GM11168 (cell line): Measurements from ENCODE around the gene MOCS1.

Experiments used
- in situ Hi-C: fragments of 300-500 bp; cut with MboI; formaldehyde crosslinking; loops from one replicate; pipeline ENCODE4 v1.12.0; 2022; ENCODE audit warnings: low sequenced_read_pairs; ENCODE audit not compliant: unreplicated experiment

Gene MOCS1

DNA sequence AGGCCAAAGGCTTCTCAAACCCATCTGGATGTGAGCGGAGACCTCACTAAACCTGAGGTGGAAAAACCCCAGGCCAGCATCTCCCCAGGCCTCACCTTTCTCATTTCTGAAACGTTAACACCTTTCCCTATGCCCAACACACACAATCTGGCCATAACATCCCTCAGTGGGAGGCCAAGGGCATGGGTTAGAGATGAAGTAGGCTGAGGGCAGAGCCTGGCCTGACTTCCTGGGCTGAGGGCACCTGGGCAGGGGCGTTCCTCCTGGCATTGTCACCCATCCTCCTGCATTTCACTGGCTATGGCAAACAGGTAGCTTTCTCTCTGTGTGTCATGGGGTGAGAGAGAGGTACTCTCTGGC is 8.4 kb downstream of the MOCS1 start:
- in situ Hi-C loops: no loop called here

DNA sequence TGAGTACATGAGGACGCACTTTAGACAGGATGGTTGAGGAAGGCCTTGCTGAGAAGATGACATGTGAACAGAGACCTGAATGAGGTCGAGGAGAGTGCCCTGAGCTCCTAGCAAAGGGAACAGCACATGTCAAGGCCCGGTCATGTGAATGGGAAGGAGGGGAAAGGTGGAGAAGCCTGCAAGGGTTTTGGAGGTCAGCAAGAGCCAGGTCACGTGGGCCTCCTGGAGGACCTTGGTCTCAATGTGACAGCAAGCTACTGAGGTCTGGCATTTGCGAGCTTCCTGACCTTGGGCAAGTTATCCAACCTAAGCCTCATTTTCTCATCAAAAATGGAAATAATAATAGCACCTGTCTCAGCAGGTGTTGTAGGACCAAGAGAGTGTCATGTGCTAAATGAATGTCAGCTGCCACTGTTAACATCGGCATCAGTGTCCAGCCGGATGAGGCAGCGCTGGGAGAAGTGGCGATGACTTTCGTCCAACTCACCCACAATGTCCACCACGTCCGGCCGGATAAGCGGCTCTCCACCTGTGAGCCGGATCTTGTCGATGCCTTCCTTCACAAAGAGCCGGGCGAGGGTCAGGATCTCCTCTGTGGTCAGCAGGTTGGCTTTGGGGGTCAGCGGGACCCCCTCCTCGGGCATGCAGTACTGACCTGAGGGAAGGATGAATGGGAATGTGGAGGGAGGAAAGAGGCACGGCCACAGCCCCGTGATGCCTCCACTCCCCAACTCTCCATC is 8.9 kb downstream of the MOCS1 start:
- in situ Hi-C loops: no loop called here

DNA sequence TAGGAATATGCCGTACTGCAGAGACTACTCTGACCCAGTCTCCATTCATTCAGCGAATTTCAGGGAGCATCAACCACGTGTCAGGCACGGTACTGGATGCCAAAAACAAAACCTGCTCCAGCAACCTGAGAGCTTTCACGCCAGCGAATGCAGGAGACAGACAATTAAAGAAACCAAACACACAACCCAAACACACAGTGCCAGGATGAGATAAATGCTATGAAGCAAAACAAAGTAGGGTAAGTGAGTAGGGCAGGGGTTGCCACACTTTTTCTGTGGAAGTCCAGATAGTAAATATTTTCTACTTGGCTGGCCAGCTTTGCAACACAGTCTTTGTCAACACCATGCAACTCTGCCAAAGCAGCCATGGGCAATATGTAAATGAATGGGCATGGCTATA is 10.0 kb downstream of the MOCS1 start:
- in situ Hi-C loops: no loop called here

DNA sequence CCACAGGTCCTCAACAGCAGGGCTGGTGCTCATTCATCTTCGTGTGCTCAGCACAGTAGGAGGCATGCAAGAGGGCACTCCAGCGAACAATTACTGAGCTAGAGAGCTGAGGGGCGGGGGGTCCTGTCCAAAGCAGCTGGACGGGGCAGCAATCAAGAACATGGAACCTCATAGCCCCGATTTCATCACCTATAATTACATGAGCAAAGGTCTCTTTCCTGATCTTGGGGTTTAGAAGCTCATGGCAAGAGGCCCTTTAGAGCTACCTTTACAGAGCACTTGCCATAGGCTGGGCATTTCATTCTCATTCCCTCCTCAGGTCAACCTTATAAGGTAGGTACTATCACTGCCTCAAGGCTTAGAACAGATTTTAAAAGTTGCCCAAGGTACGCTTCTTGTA is 10.4 kb downstream of the MOCS1 start:
- in situ Hi-C loops: no loop called here

DNA sequence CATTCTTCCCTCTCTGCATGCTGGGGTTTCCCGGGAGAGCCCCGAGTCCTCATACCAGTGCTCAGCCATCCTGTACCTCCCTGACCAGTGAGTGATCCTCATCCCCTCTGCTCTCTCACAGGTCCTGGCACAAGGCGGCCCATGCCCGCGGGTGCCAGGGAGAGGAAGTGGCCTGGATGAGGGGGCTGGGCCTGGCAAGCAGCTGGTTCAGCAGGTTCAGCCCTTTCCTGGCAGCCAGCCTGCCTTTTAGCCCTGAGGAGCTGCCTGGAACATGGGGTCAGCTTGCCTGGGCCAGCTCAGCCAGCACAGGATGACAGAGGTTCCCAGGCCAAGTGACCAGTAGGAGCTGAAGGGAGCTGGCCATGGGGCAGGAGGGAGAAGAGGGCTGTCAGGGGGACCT is 10.9 kb downstream of the MOCS1 start:
- in situ Hi-C loops: no loop called here

DNA sequence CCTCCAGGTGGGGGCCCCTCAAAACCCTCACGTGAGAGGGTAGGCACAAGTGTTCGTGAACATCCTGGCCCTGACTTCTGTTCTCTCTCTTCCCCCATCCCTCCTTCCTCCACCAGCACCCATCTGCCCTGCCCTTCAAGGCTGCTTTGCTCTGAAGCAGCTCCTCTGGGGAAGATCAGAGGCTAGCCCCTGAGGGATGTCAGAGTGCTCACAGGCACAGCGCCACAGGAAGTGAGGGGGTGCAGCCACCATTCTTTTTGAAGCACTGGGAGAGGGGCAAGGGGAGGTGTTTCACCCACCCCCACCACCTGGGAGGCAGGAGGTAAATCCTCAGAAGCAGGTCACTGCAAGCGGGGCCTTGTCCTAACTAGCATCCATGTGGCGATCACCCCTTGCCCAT is 11.4 kb downstream of the MOCS1 start:
- in situ Hi-C loops: no loop called here

DNA sequence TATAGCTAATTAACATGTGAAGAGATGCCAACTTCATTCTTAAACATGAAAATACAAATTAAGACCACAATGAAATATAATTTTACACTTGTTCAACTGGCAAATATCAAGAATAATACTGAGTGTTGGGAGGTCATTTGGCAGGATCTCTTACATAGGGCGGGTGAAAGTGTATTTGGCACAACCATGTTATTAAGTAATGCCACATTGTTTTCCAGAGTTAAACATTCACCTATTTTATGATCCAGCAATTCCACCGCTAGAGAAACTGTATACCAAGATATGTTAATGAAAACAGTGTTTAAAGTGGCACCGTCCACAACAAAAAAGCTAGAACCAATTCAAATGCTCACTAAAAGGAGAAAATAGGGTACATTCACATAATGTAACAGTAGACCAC is 14.1 kb downstream of the MOCS1 start:
- in situ Hi-C loops: no loop called here

DNA sequence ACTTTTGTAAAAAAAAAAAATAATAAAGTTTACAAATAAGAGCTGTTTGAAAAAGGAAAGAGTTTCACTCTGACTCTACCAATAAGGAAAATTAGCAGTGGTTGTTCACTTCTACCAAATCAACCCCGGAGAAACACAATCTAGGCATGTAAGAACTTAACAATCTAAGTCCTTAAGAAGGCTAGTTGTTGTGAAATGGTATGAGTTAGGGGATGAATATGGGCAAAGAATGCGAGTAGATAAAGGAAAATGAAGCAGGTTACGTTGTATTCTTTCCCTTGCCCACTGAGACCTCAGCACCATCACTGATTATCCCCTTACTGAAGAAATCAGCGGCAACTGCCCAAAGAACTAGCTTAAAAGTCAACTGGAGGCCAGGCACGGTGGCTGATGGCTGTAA is 15.4 kb downstream of the MOCS1 start:
- in situ Hi-C loops: no loop called here

DNA sequence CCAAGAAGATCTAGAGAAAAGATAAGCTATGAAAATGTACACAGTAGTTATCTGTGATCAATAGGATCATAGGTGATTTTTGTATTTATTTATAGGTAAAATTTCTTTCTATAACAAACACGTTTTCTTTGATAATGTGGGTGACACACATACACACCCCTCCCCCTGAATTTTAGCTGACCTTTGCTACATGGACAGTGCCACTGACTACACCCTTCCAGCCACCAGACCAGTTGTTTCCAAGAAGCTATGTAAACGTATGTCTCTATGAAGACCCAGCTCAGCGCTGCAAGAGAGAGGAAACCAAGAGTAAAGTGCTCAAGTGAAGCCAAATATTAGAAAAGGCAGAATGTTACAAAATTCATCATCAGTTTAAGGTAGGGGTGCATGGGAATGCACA is 16.3 kb downstream of the MOCS1 start:
- in situ Hi-C loops: no loop called here

DNA sequence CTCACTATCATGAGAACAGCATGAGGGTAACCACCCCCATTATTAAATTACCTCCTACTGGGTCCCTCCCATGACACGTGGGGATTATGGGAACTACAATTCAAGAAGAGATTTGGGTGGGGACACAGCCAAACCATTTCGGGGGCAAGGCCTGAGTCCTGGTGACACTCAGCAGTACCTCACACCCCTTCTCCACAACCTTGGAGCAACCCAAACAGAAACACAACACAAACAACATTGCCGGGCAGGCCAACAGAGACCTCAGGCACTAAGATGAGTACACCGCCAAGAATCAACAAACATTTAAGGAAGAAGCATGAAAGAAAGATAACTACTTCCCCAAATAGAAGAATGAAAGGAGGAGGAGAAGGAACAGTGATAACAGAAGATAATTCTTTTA is 16.9 kb downstream of the MOCS1 start:
- in situ Hi-C loops: no loop called here

DNA sequence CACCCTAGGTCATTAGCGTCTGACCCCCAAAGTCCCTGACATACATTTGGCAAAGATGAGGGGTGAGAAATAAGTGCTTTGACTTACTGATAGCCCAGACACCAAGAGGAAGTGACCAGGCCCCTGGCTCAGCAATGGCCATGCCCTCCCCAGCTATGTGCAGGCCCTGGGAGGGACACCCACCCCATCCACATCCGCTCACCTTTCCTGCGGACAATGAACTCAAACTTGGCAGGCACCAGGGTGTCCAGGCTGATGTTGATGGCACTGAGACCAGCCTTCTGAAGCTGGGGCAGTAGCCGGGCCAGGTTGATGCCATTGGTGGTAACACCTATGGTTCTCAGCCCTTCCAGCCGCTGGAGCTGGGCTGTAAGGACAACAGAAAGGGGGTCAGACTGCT is 18.4 kb downstream of the MOCS1 start:
- in situ Hi-C loops: no loop called here

DNA sequence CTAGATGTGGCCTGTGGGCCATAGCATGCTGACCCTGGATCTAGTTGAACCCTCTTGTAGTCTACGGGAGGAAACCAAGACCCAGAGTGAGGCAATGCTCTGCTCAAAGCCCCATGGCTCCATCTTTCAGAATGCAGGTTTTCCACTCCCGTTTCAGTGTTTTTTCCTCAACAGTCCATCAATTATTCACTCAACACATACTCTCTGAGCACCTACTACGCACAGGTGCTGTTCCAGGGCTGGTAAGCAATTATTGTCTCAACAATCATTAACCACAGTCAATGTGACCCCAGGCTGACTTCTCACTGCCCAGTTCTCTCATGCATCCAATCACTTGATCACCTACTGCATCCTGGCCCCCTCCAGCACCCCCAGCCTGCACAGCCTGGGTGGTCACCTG is 20.0 kb downstream of the MOCS1 start:
- in situ Hi-C loops: no loop called here

DNA sequence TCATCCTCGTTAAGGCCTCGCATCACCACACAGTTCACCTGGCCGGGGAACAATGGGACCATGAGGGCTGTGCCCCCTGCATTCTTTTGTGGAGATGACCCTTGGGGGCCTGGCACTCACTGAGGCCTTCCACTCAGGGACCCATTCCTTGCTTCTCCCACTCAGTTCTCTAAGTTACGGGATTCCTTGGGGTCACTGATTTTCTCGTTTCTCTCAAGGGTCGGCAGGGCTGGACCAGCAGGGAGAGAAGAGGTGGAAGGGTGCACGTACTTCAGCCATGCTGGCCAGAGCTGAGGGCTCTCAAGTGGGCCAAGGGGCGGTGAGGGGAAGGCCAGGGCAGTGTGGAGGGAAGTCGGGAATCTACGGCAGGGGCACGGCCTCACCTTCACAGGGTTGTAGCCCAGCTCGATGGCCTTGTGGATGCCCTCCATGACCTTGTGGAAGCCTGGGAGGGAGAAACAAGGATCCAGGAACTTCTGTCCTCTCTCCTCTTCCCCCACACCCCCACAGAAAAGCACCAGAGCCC is 20.8 kb downstream of the MOCS1 start:
- in situ Hi-C loops: no loop called here

DNA sequence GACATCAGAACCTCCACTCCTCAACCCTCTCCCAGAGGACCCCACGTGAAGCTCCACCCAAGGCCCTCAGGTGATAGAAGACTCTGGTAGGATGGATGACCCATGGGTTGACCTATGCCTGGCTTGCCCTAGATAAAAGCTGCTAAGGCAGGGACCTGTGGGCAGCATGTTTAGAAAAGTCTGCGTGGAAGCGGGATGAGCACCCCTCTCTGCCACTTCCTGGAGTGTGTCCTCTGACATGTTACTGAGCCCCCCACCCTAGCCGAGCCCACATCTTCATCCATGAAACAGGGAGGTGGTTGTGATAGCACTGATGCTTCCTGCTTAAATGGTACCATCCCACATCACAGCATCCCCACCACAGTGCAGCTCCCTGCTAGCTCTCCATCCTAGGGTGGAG is 21.8 kb downstream of the MOCS1 start:
- in situ Hi-C loops: no loop called here

DNA sequence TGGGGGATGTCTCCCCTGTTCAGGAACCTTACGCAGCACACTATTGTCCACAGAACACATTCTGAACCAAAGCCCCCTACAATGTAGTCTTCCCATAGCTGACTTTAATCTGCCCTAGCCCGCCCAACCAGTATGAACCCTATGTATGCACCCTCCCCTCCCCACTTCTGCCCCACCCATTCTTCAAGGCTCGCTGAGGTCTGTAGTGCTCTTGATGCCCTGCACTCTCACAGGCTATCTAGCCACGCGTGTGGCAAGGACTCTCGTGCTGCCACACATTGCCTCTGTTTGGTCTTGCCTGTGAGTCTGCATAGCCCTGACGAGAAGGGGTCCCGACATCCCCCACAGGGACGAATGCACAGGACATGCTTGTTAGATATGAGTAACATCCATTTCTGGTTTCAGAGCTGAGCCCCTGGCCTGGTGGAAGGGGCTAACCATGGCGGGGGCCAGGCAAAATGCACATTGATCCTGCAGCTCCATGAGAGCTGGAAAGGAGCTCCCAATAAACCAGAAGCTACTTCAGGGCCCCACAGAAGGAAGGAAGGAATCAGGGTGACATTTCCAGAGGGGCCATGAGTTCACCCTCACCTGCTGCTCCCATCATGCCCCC is 22.6 kb downstream of the MOCS1 start:
- in situ Hi-C loops: no loop called here

DNA sequence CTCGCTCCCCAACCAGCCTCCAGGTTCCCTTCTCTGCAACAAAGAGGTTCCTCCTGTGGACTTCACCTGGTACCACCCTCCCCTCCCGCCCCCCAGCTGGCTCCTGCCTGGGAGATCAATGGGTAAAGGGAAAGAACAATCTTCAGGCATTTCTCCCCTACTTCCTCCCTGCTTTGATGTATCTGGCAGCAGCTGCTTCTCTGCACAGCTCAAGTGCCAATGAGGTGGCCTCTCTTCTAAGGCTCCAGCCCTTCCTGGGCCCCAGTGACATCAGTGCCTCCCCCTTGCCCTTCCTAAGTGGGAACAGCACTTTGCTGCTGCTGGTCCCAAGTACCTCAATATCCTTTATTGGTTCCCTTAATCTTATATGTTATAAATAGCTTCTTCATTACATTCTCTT is 23.5 kb downstream of the MOCS1 start:
- in situ Hi-C loops: no loop called here

DNA sequence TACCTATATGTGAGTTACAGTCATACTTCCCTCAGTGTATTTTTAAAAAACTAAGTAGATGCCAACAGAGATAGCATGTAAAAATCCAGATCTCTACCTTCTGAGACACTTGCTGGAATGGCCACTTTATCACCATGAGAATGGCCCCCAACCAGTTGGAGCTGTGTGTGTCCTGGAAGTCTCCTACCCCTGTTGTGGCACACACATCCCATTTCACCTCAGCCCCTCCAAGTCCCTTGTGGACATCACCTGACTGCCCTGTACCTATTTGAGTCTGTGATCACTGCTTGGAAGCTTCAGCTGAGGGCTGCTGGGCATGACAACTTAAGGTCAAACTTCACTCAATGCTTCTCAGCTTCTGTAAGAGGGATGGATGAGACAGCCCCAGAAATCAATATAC is 24.1 kb downstream of the MOCS1 start:
- in situ Hi-C loops: no loop called here

DNA sequence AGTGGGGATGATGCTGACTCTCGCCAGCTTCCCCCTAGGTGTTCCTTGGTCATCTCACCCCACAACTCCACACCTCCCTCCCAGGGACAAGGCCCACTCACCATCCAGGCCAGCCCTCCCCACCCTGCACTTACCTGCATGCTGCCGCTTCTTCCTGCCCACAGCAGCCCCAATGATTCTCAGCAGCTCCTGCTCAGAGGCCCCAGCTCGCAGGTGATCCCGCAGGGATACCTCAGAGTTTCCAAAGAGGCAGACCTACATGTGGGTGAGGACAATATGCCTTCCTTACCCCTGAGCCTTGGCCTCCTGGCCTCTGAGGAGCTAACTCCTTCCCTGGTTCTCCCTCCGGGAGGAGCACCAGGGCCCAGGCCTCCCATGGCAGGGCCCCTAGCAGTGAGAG is 24.6 kb downstream of the MOCS1 start:
- in situ Hi-C loops: no loop called here

DNA sequence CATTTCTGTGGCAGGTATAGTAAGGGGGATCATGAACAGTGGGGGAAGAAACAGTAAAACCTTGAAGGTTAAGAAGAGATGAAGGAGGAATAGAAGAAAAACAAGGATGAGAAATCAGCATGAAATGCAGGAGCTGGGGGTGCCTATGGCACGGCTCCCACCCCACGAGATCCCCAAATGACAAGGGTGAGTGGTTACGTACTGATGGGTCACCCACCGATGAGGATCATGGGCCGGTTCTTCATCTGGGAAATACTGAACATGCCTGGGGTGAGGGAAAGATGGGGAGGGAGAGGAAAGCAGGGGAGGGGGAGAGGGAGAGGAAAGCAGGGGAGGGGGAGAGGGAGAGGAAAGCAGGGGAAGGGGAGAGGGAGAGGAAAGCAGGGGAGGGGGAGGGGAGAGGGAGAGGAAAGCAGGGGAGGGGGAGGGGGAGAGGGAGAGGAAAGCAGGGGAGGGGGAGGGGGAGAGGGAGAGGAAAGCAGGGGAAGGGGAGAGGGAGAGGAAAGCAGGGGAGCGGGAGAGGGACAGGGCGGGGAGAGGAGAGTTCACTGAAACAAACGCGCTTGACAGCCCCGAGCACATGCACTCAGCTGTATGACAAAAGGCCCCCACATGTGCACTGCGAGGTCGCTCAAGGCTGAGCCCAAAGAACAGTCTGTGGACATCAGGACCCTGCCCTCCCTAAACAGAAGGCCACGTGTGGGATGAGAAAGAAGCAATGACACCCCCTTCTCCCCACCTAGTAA is 25.3 kb downstream of the MOCS1 start:
- in situ Hi-C loops: no loop called here

DNA sequence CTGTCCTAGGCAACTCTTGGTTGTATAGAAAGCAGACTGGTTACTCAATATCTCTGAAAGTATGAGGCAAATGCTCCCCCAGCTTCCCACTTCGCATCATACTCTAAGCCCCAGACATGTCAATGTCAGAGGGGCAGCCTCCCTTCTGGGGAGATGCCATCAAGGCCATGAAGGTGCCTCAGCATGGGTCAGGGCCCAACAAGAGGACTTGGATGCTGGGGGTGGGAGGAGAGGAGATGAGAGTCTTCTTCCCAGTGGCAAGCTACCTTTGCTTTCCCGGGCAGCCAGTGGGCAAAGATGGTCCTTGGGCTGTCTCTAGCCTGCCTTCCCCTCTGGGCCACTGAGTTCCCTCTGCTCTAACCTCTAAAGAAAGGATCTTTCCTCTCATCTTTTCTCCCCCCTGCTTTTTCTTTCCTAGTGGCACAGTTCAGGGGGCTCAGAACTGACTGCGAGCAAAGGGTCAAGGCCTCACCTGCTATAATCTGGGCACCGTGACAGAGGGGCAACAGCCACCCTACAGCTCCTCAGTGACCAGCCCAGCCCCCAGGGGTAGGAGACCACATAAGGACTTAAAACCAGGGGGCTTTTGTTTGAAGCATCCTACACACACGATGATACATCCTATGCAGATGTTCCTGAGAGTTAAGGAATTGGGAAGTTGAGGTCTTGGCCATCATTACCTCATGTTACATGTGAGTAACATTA is 26.2 kb downstream of the MOCS1 start:
- in situ Hi-C loops: no loop called here

DNA sequence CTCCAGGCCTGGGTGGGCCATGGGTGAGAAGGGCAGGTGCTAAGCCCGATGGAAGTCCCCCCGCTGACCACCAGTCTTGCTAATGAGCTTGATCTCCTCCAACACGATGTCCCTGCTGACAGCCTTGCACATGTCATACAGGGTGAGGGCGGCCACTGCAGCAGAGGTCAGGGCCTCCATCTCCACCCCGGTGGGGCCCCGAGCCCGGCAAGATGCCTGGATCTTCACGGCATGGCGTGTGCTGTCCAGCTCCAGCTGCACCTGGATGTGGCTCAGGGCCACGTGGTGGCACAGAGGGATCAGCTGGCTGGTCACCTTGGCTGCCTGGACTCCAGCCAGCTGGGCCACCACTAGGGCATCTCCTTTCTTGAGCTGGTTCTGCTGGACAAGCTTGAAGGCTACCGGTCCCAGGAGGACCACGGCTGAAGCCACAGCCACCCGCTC is 27.9 kb downstream of the MOCS1 start:
- in situ Hi-C loops: no loop called here
